GM12878 (cell line): ENCODE measurements around the gene GOLGA6A.

Source experiments
- SP1 ChIP-seq: IDR thresholded peaks from one replicate; pipeline ENCODE4 v1.6.1; 2011; ENCODE audit warnings: low read depth, low read length
- SPI1 ChIP-seq: IDR thresholded peaks from 2 replicates; pipeline ENCODE4 v1.6.1; 2011; ENCODE audit warnings: low read depth, mild to moderate bottlenecking, low read length, moderate library complexity, borderline replicate concordance; ENCODE audit not compliant: insufficient read depth

- TF ChIP-seq SPI1 (no peak), SP1 (no peak)
These were observed 49.5 kb upstream of the GOLGA6A start for GRCh38 chr15:74131628-74132413.
